GM12878 (cell line): Measurements from ENCODE around the gene MPZL1. TPM values are rescaled to one million over a fixed set of nuclear protein-coding genes. Genes with fewer than 3 reads are reported as not detected.

Experiments used
- ATAC-seq: fragments of 200-7000 bp; cut with Tn5 transposase; 3 replicates; pipeline ENCODE4 v1.9.1; 2020; ENCODE audit warnings: mild to moderate bottlenecking, moderate library complexity
- BruUV-seq: library from RNA; stranded (reverse); fragments of 400-500 nt; replicated peaks from 2 replicates; lab custom pipeline; 2021; lab: Mats Ljungman, UMichigan
- CTCF ChIA-PET: fragments of 300-600 bp; sonication (Branson Sonifier 250); formaldehyde crosslinking; extraction: SDS; loops from one replicate; lab custom pipeline; 2021; ENCODE audit warnings: inconsistent platforms; lab: Yijun Ruan, JAX
- POLR2A ChIA-PET: fragments of 350-600 bp; formaldehyde crosslinking; extraction: SDS; loops from one replicate; lab custom pipeline; 2021; ENCODE audit warnings: inconsistent platforms; lab: Charles Lee
- RAD21 ChIA-PET: fragments of 300-600 bp; sonication (Branson Sonifier 250); formaldehyde crosslinking; loops from one replicate; lab custom pipeline; 2023; ENCODE audit warnings: antibody characterized with exemption; ENCODE audit not compliant: unreplicated experiment; lab: Charles Lee
- SMC1A ChIA-PET: fragments of 300-600 bp; sonication (Branson Sonifier 250); formaldehyde crosslinking; loops from one replicate; lab custom pipeline; 2023; ENCODE audit not compliant: unreplicated experiment, uncharacterized antibody; lab: Charles Lee
- DNase-seq: peaks from one replicate; pipeline ENCODE4 v3.0.0-alpha.2; 2011; ENCODE audit warnings: low read depth, low spot score
- FAIRE-seq: peaks from 3 replicates; lab custom pipeline; 2011; peaks lifted over from hg19 to GRCh38; lab: Jason Lieb, UNC
- H2AFZ ChIP-seq: 2 replicates; pipeline ENCODE4 v1.6.0; 2011; ENCODE audit warnings: low read depth, low read length, control low read depth; ENCODE audit not compliant: control insufficient read depth
- H3K27ac ChIP-seq: 2 replicates; pipeline ENCODE4 v1.5.1; 2011; ENCODE audit warnings: control low read depth; ENCODE audit not compliant: control insufficient read depth, insufficient read depth
- H3K27me3 ChIP-seq, 2 experiments: replicated peaks in 1 of 2; 2 replicates each; pipeline versions ENCODE4 v1.6.0 to v1.6.1; 2011; ENCODE audit warnings: low read length in 1 of 2; ENCODE audit not compliant: control insufficient read depth in 2 of 2, insufficient read depth in 2 of 2
- H3K36me3 ChIP-seq, 2 experiments: 2 replicates each; pipeline ENCODE4 v1.5.1; 2011; ENCODE audit warnings: low read length in 1 of 2; ENCODE audit not compliant: control insufficient read depth in 2 of 2, insufficient read depth in 2 of 2
- H3K4me1 ChIP-seq: 2 replicates; pipeline ENCODE4 v1.6.1; 2011; ENCODE audit warnings: mild to moderate bottlenecking, low read length, moderate library complexity, mixed read lengths; ENCODE audit not compliant: control insufficient read depth, insufficient read depth
- H3K4me2 ChIP-seq: 2 replicates; pipeline ENCODE4 v1.6.0; 2011; ENCODE audit warnings: control low read depth; ENCODE audit not compliant: control insufficient read depth, insufficient read depth
- H3K4me3 ChIP-seq: fragments of 200-600 bp; sonication (generic); 2 replicates; pipeline ENCODE4 v1.5.1; 2016
- H3K79me2 ChIP-seq: 2 replicates; pipeline ENCODE4 v1.6.0; 2011; ENCODE audit warnings: low read length; ENCODE audit not compliant: control insufficient read depth, insufficient read depth
- H3K9ac ChIP-seq: 2 replicates; pipeline ENCODE4 v1.8.0; 2011; ENCODE audit warnings: low read length, control low read depth, mixed read lengths; ENCODE audit not compliant: control insufficient read depth, insufficient read depth
- H3K9me3 ChIP-seq: replicated peaks from 3 replicates; pipeline ENCODE4 v1.5.1; 2011; ENCODE audit warnings: mild to moderate bottlenecking, low read length; ENCODE audit not compliant: control insufficient read depth, insufficient read depth
- H4K20me1 ChIP-seq: 2 replicates; pipeline ENCODE4 v1.6.0; 2011; ENCODE audit not compliant: control insufficient read depth, insufficient read depth
- ATF2 ChIP-seq: IDR thresholded peaks from 2 replicates; pipeline ENCODE4 v1.6.1; 2012; ENCODE audit warnings: low read length, inconsistent platforms
- CTCF ChIP-seq, 3 experiments: IDR thresholded peaks in 2 of 3; conservative IDR thresholded peaks in 1 of 3; 2 replicates each; pipeline ENCODE4 v1.5.1; 2011; ENCODE audit warnings: low read depth in 3 of 3, low read length in 3 of 3, mild to moderate bottlenecking in 3 of 3, control low read depth in 2 of 3, moderate library complexity in 2 of 3, inconsistent platforms in 1 of 3, mixed read lengths in 1 of 3; ENCODE audit not compliant: control insufficient read depth in 2 of 3, insufficient read depth in 1 of 3; ENCODE audit errors: extremely low read depth in 1 of 3
- HCFC1 ChIP-seq: fragments of 150-350 bp; IDR thresholded peaks from 2 replicates; pipeline ENCODE4 v1.6.1; 2014; ENCODE audit warnings: low read length
- NR2C1 ChIP-seq: fragments of 450-650 bp; IDR thresholded peaks from 2 replicates; pipeline ENCODE4 v1.6.1; 2017; ENCODE audit warnings: antibody characterized with exemption, mild to moderate bottlenecking, moderate library complexity
- NRF1 ChIP-seq: conservative IDR thresholded peaks from 2 replicates; pipeline ENCODE4 v1.6.1; 2011; ENCODE audit warnings: mild to moderate bottlenecking, low read depth, low read length, improper control_type of control experiment
- PAX5 ChIP-seq: IDR thresholded peaks from 2 replicates; pipeline ENCODE4 v1.6.1; 2011; ENCODE audit warnings: low read depth, low read length, borderline replicate concordance
- RB1 ChIP-seq: fragments of 450-650 bp; formaldehyde crosslinking; IDR thresholded peaks from 2 replicates; pipeline ENCODE4 v1.6.1; 2017; ENCODE audit warnings: mild to moderate bottlenecking, borderline replicate concordance
- RCOR1 ChIP-seq: conservative IDR thresholded peaks from 2 replicates; pipeline ENCODE4 v1.6.1; 2012; ENCODE audit warnings: low read depth, low read length, improper control_type of control experiment
- REST ChIP-seq: IDR thresholded peaks from 2 replicates; pipeline ENCODE4 v1.6.1; 2012; ENCODE audit warnings: mild to moderate bottlenecking, low read depth, low read length
- SMAD5 ChIP-seq: IDR thresholded peaks from 2 replicates; pipeline ENCODE4 v1.6.1; 2016; ENCODE audit warnings: antibody characterized with exemption, low read depth
- STAT3 ChIP-seq: IDR thresholded peaks from 2 replicates; pipeline ENCODE4 v1.6.1; 2011; ENCODE audit warnings: low read depth, low read length, improper control_type of control experiment
- YBX1 ChIP-seq: fragments of 450-650 bp; IDR thresholded peaks from 2 replicates; pipeline ENCODE4 v1.6.1; 2016; ENCODE audit warnings: antibody characterized with exemption
- YY1 ChIP-seq: IDR thresholded peaks from 2 replicates; pipeline ENCODE4 v1.6.1; 2011; ENCODE audit warnings: low read depth, mild to moderate bottlenecking, low read length
- ZBTB11 ChIP-seq: fragments of 450-650 bp; formaldehyde crosslinking; IDR thresholded peaks from 2 replicates; pipeline ENCODE4 v1.5.0; 2022; ENCODE audit warnings: mild to moderate bottlenecking, missing genetic modification characterization
- WGBS: methylation state at CpG from one replicate; pipeline ENCODE4 v1.1.6; 2016; ENCODE audit warnings: low lambda C conversion rate; ENCODE audit not compliant: insufficient replicate concordance, insufficient coverage; ENCODE audit errors: missing lambda C conversion rate; 5-methylcytosine and 5-hydroxymethylcytosine counted together
- in situ Hi-C: fragments of 300-500 bp; cut with MboI; formaldehyde crosslinking; loops from 9 replicates; pipeline ENCODE4 v1.14.3; 2018; ENCODE audit warnings: mixed read lengths
- intact Hi-C: fragments of 100-400 bp; cut with micrococcal nuclease; formaldehyde crosslinking; loops from one replicate; pipeline ENCODE4 v1.14.2; 2022; ENCODE audit not compliant: unreplicated experiment
- polyA plus RNA-seq, 11 experiments: library from polyadenylated mRNA; depleted of rRNA in 4 of 11; unstranded in 6 of 11; stranded (reverse) in 5 of 11; fragments of >200 nt; fragmentation: Nextera tagmentation in 4 of 11; fragmentation: Illumina TruSeq in 1 of 11; extraction: Ambion mirVana in 4 of 11; extraction: Trizol in 1 of 11; gene quantifications; 1 replicate in 1 of 11; 2 replicates in 10 of 11; pipeline versions ENCODE4 v1.2.1 to v1.2.3, GENCODE V29; 2011 to 2016; ENCODE audit warnings: inconsistent platforms in 2 of 11, missing spikeins in 2 of 11, low read depth in 1 of 11
- total RNA-seq, 4 experiments: library from RNA; depleted of rRNA in 3 of 4; stranded (reverse); fragments of >200 nt in 3 of 4; fragmentation: Illumina TruSeq in 1 of 4; extraction: Trizol in 1 of 4; gene quantifications; 2 replicates each; pipeline versions ENCODE4 v1.2.1 to v1.2.3, GENCODE V29; 2013 to 2021

Gene MPZL1
- total and polyA plus RNA-seq, 10 of the 15 experiments (the other 5 are each of a cell fraction or from before 2014, with no cell fraction given) = 9.8 to 60.9 (median 45.9) TPM

GRCh38 chr1:167703557-167703956 lies 18.2 kb upstream of the MPZL1 start:
- Histone ChIP-seq H3K4me3 (no peak overlapping the region), H4K20me1 (no peaks in the 10 kb centered on the region), H3K79me2 (no peaks in the 10 kb centered on the region), H3K4me1 (peaks cover 30% of the 10 kb centered on the region), H3K9ac (no peak overlapping the region), H3K27me3 (no peaks in the 10 kb centered on the region), H3K9me3 (no peaks in the 10 kb centered on the region), H3K4me2 (no peak overlapping the region), H3K27ac (no peak overlapping the region), H3K36me3 (peaks cover 0 to 31% of the 10 kb centered on the region in 2 experiments), H2AFZ (no peak overlapping the region)
- ATAC-seq = no peak
- BruUV-seq = no TSS peak
- WGBS = 94% methylated on average over 1 of the region's 1 CpG
- ChIA-PET RAD21 (interaction anchor here (2.6 kb wide), 1 partner anchor 12 kb away, joined by 6 read pairs; no protein-coding TSS in a partner anchor), SMC1A (interaction anchor here (1.0 to 5.6 kb wide), 3 partner anchors 16 to 148 kb away, joined by 3 to 29 read pairs (median 3); no protein-coding TSS in a partner anchor), POLR2A (no interaction called here), CTCF (interaction anchor here (1.0 to 2.9 kb wide), 4 partner anchors 10 to 379 kb away, joined by 3 to 14 read pairs (median 3); no protein-coding TSS in a partner anchor)
- in situ Hi-C loops (no loop called here), intact Hi-C loops (no loop called here)
- FAIRE-seq = no peak
- DNase-seq = no peak
- TF ChIP-seq REST (no peak), NRF1 (no peak), ATF2 (no peak), NR2C1 (no peak), RB1 (no peak), YY1 (no peak), YBX1 (no peak), STAT3 (no peak), SMAD5 (no peak), CTCF (IDR thresholded peaks at IDR 0.05 in 2 of 3, conservative IDR thresholded peaks at IDR 0.05 in 1 of 3; ENCODE audit: control insufficient read depth in 2 of 3, extremely low read depth in 1 of 3, insufficient read depth in 1 of 3, low read depth in 3 of 3, low read length in 3 of 3) (no peak), ZBTB11 (no peak), RCOR1 (no peak), HCFC1 (no peak), PAX5 (no peak)
